ENCODE measurements around the gene WAS. TPM values are rescaled to one million over a fixed set of nuclear protein-coding genes. Genes with fewer than 3 reads are reported as not detected.

WAS gene
- total RNA-seq, 1 experiment from 2014 or later = 0.43 TPM

DNA sequence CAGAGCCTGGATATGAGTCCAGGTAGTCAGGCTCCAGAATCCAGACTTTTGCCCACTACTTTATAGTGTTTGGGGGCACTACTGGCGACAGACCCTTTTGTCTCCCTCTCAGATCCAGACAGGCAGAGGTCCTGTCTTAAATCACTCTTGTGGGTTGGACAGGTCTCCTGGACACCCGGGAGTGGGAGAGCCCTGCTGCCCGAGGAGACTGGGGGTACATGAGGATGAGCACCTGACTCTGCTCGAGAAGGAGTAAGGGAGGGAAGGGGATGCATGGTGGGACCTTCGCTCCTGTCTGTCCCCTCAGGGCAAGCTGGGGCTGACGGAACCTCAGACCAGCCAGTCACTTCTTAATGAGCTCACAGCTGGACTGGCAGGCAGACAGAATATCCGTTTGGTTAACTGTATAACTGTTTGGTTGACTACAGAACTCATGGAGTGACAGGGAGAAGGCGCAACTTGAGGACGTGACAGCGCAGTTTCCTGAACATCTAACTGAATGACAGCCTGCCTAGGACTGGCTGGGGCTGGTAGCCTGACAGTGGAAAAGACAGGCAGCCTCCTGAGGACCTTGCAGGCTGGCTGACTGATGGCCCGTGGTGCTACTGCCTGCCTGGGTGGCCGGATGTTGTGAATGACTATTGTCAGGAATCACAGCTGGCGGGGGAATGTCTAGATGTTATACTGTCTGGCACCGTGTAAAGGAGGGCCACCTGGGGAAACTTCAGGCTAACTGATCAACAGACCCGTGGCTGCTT lies 11.4 kb downstream of the WAS start:
- no peak for DNase-seq
- H3K9me3 ChIP-seq = no peaks in the 10 kb centered on the region
- no peaks in the 10 kb centered on the region for H3K36me3 ChIP-seq (ENCODE audit: control insufficient read depth, insufficient read depth, low read length)
- ChIA-PET POLR2A (interaction anchor here (1.9 kb wide), 1 partner anchor 19 kb away, joined by 16 read pairs; no protein-coding TSS in a partner anchor), CTCF (interaction anchor here (0.6 to 1.7 kb wide), 2 partner anchors 47 to 119 kb away, joined by 3 to 5 read pairs; no protein-coding TSS in a partner anchor)
- Mint-ChIP-seq H3K27me3 (ENCODE audit: insufficient read depth, unreplicated experiment) (no peaks in the 10 kb centered on the region), H3K36me3 (ENCODE audit: insufficient read depth, unreplicated experiment) (peaks cover 18% of the 10 kb centered on the region), H3K9me3 (ENCODE audit: unreplicated experiment) (no peaks in the 10 kb centered on the region), H3K27ac (ENCODE audit: unreplicated experiment) (no peak overlapping the region), H3K4me3 (ENCODE audit: unreplicated experiment) (peak overlapping the region; percentile 85), H3K4me1 (ENCODE audit: low read depth, unreplicated experiment) (peaks cover 7% of the 10 kb centered on the region)
- BruUV-seq (replicated peaks) = no TSS peak
- H3K4me1 ChIP-seq = no peaks in the 10 kb centered on the region
- H3K27me3 ChIP-seq (replicated peaks; ENCODE audit: control insufficient read depth, insufficient read depth, low read length) = no peaks in the 10 kb centered on the region
- intact Hi-C loops (cut with micrococcal nuclease; ENCODE audit: unreplicated experiment) = loop anchor here (5.0 kb wide), 1 partner anchor 107 kb away; the partner anchor contains the start of gene HDAC6
- TF ChIP-seq CTCF (IDR thresholded peaks at IDR 0.05; ENCODE audit: insufficient read depth in 1 of 2, low read depth in 1 of 2, low read length in 1 of 2, severe bottlenecking in 1 of 2, unreplicated experiment in 1 of 2) = no peak
- peak overlapping the region; percentile 69; the same call in 1 of the 2 replicates for H3K4me3 ChIP-seq (ENCODE audit: low read depth, low read length)

GRCh38 chrX:48695534-48695896 lies 11.9 kb downstream of the WAS start:
- ChIA-PET CTCF (interaction anchor here (0.6 to 1.7 kb wide), 2 partner anchors 47 to 120 kb away, joined by 3 to 5 read pairs; no protein-coding TSS in a partner anchor), POLR2A (interaction anchor here (1.9 kb wide), 1 partner anchor 19 kb away, joined by 16 read pairs; no protein-coding TSS in a partner anchor)
- no peak for TF ChIP-seq CTCF (IDR thresholded peaks at IDR 0.05; ENCODE audit: insufficient read depth in 1 of 2, low read depth in 1 of 2, low read length in 1 of 2, severe bottlenecking in 1 of 2, unreplicated experiment in 1 of 2)
- intact Hi-C loops (cut with micrococcal nuclease; ENCODE audit: unreplicated experiment) = loop anchor here (5.0 kb wide), 1 partner anchor 107 kb away; the partner anchor contains the start of gene HDAC6
- Mint-ChIP-seq H3K4me3 (ENCODE audit: unreplicated experiment) (peak overlapping the region; percentile 85), H3K36me3 (ENCODE audit: insufficient read depth, unreplicated experiment) (peaks cover 18% of the 10 kb centered on the region), H3K27me3 (ENCODE audit: insufficient read depth, unreplicated experiment) (no peaks in the 10 kb centered on the region), H3K9me3 (ENCODE audit: unreplicated experiment) (no peaks in the 10 kb centered on the region), H3K4me1 (ENCODE audit: low read depth, unreplicated experiment) (peaks cover 7% of the 10 kb centered on the region), H3K27ac (ENCODE audit: unreplicated experiment) (peak overlapping the region; percentile 79)
- Histone ChIP-seq H3K4me1 (no peaks in the 10 kb centered on the region), H3K4me3 (ENCODE audit: low read depth, low read length) (peak overlapping the region; percentile 69), H3K36me3 (ENCODE audit: control insufficient read depth, insufficient read depth, low read length) (no peaks in the 10 kb centered on the region), H3K9me3 (no peaks in the 10 kb centered on the region), H3K27me3 (replicated peaks; ENCODE audit: control insufficient read depth, insufficient read depth, low read length) (no peaks in the 10 kb centered on the region)
- BruUV-seq (replicated peaks) = no TSS peak
- DNase-seq = no peak

DNA sequence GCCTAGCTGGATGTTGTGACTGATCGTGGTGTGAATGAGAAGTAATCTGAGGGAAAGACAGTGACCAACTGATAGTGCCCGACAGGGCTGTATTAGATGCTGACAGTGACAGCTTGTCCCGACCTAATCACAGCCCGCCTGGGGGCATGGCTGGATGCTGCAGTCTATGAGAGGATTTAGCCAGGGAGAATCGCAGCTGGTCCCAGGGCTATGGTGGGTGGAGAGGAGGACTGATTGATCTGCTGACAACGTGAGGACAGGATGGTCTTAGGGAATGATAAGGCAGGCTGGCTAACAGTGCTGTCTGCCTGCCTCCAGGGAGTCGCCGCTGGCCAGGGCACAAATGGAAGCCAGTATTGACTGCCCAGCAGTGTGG lies 12.3 kb downstream of the WAS start:
- no peaks in the 10 kb centered on the region for H3K9me3 ChIP-seq
- H3K27ac Mint-ChIP-seq (ENCODE audit: unreplicated experiment) = peak overlapping the region; percentile 79
- ChIA-PET CTCF (interaction anchor here (1.7 kb wide), 1 partner anchor 48 kb away, joined by 5 read pairs; no protein-coding TSS in a partner anchor), POLR2A (interaction anchor here (0.6 to 1.9 kb wide), 4 partner anchors 17 to 1610 kb away, joined by 3 to 16 read pairs (median 8); no protein-coding TSS in a partner anchor)
- H3K9me3 Mint-ChIP-seq (ENCODE audit: unreplicated experiment) = no peaks in the 10 kb centered on the region
- no peaks in the 10 kb centered on the region for H3K27me3 Mint-ChIP-seq (ENCODE audit: insufficient read depth, unreplicated experiment)
- H3K36me3 Mint-ChIP-seq (ENCODE audit: insufficient read depth, unreplicated experiment) = peaks cover 18% of the 10 kb centered on the region
- TSS peak; percentile 35 for BruUV-seq (replicated peaks)
- peak overlapping the region; percentile 85 for H3K4me3 Mint-ChIP-seq (ENCODE audit: unreplicated experiment)
- peak in 1 of 2 experiments; percentile 4 for DNase-seq
- no peaks in the 10 kb centered on the region for H3K27me3 ChIP-seq (replicated peaks; ENCODE audit: control insufficient read depth, insufficient read depth, low read length)
- no peaks in the 10 kb centered on the region for H3K36me3 ChIP-seq (ENCODE audit: control insufficient read depth, insufficient read depth, low read length)
- H3K4me1 Mint-ChIP-seq (ENCODE audit: low read depth, unreplicated experiment) = peaks cover 7% of the 10 kb centered on the region
- peak overlapping the region; percentile 69 for H3K4me3 ChIP-seq (ENCODE audit: low read depth, low read length)
- TF ChIP-seq CTCF (IDR thresholded peaks at IDR 0.05; ENCODE audit: insufficient read depth in 1 of 2, low read depth in 1 of 2, low read length in 1 of 2, severe bottlenecking in 1 of 2, unreplicated experiment in 1 of 2) = no peak
- intact Hi-C loops (cut with micrococcal nuclease; ENCODE audit: unreplicated experiment) = loop anchor here (2.0 to 5.0 kb wide), 3 partner anchors 19 to 106 kb away; partner anchors contain the start of gene HDAC6
- no peaks in the 10 kb centered on the region for H3K4me1 ChIP-seq

Measured in Caco-2 (cell line).